ENCODE data around the gene CEP19.

DNA sequence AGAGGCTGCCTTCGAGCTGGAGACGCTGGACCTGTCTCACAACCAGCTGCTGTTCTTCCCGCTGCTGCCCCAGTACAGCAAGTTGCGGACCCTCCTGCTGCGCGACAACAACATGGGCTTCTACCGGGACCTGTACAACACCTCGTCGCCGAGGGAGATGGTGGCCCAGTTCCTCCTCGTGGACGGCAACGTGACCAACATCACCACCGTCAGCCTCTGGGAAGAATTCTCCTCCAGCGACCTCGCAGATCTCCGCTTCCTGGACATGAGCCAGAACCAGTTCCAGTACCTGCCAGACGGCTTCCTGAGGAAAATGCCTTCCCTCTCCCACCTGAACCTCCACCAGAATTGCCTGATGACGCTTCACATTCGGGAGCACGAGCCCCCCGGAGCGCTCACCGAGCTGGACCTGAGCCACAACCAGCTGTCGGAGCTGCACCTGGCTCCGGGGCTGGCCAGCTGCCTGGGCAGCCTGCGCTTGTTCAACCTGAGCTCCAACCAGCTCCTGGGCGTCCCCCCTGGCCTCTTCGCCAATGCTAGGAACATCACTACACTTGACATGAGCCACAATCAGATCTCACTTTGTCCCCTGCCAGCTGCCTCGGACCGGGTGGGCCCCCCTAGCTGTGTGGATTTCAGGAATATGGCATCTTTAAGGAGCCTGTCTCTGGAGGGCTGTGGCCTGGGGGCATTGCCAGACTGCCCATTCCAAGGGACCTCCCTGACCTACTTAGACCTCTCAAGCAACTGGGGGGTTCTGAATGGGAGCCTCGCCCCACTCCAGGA is 51.5 kb downstream of the CEP19 start:
- TF ChIP-seq, protein P1, sequence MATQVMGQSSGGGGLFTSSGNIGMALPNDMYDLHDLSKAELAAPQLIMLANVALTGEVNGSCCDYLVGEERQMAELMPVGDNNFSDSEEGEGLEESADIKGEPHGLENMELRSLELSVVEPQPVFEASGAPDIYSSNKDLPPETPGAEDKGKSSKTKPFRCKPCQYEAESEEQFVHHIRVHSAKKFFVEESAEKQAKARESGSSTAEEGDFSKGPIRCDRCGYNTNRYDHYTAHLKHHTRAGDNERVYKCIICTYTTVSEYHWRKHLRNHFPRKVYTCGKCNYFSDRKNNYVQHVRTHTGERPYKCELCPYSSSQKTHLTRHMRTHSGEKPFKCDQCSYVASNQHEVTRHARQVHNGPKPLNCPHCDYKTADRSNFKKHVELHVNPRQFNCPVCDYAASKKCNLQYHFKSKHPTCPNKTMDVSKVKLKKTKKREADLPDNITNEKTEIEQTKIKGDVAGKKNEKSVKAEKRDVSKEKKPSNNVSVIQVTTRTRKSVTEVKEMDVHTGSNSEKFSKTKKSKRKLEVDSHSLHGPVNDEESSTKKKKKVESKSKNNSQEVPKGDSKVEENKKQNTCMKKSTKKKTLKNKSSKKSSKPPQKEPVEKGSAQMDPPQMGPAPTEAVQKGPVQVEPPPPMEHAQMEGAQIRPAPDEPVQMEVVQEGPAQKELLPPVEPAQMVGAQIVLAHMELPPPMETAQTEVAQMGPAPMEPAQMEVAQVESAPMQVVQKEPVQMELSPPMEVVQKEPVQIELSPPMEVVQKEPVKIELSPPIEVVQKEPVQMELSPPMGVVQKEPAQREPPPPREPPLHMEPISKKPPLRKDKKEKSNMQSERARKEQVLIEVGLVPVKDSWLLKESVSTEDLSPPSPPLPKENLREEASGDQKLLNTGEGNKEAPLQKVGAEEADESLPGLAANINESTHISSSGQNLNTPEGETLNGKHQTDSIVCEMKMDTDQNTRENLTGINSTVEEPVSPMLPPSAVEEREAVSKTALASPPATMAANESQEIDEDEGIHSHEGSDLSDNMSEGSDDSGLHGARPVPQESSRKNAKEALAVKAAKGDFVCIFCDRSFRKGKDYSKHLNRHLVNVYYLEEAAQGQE (IDR thresholded peaks at IDR 0.05; ENCODE audit: borderline replicate concordance) = no peak
- no peak for TF ChIP-seq TAF1 (IDR thresholded peaks at IDR 0.05; ENCODE audit: low read depth)
- TF ChIP-seq, protein P2, sequence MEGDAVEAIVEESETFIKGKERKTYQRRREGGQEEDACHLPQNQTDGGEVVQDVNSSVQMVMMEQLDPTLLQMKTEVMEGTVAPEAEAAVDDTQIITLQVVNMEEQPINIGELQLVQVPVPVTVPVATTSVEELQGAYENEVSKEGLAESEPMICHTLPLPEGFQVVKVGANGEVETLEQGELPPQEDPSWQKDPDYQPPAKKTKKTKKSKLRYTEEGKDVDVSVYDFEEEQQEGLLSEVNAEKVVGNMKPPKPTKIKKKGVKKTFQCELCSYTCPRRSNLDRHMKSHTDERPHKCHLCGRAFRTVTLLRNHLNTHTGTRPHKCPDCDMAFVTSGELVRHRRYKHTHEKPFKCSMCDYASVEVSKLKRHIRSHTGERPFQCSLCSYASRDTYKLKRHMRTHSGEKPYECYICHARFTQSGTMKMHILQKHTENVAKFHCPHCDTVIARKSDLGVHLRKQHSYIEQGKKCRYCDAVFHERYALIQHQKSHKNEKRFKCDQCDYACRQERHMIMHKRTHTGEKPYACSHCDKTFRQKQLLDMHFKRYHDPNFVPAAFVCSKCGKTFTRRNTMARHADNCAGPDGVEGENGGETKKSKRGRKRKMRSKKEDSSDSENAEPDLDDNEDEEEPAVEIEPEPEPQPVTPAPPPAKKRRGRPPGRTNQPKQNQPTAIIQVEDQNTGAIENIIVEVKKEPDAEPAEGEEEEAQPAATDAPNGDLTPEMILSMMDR (IDR thresholded peaks at IDR 0.05; ENCODE audit: poor library complexity, severe bottlenecking) = no peak
- no peak for TF ChIP-seq POLR2AphosphoS5 (IDR thresholded peaks at IDR 0.05)
- TF ChIP-seq EZH2 (IDR thresholded peaks at IDR 0.05; ENCODE audit: borderline replicate concordance, insufficient read depth, low read length, poor library complexity, severe bottlenecking) = no peak
- TF ChIP-seq EP300 (conservative IDR thresholded peaks at IDR 0.05; ENCODE audit: poor library complexity, severe bottlenecking) = no peak
- no peak for TF ChIP-seq MXI1 (conservative IDR thresholded peaks at IDR 0.05; ENCODE audit: poor library complexity, severe bottlenecking)

Measured in neural cell (in vitro differentiated cells).